ENCODE results near the gene RUNX3. TPM values are rescaled to one million over a fixed set of nuclear protein-coding genes. Genes with fewer than 3 reads are reported as not detected.

RUNX3 gene
- total RNA-seq, 1 experiment from 2014 or later, result 1.5 TPM

GRCh38 chr1:24931468-24932231 is 1.6 kb upstream of the RUNX3 start (continued):
- no peak for TF ChIP-seq ZNF232 (CRISPR knock-in tag; IDR thresholded peaks at IDR 0.05)
- TF ChIP-seq PRDM15 (CRISPR knock-in tag; IDR thresholded peaks at IDR 0.05), result no peak; the same call in 1 of the 2 replicates
- no peak for TF ChIP-seq ATF1 (CRISPR knock-in tag; IDR thresholded peaks at IDR 0.05)
- peak; percentile 17; the same call in 1 of the 2 replicates for TF ChIP-seq ETV6 (CRISPR knock-in tag; IDR thresholded peaks at IDR 0.05)
- no peak for TF ChIP-seq IRF2 (CRISPR knock-in tag; IDR thresholded peaks at IDR 0.05; ENCODE audit: borderline replicate concordance, low read depth)
- TF ChIP-seq E2F4 (CRISPR knock-in tag; IDR thresholded peaks at IDR 0.05; ENCODE audit: borderline replicate concordance, low read depth), result no peak
- peak; percentile 55; the same call in 1 of the 2 replicates for TF ChIP-seq RELA (CRISPR knock-in tag; IDR thresholded peaks at IDR 0.05; ENCODE audit: borderline replicate concordance)
- TF ChIP-seq TEAD1 (CRISPR knock-in tag; IDR thresholded peaks at IDR 0.05), result peak; percentile 86
- no peak for TF ChIP-seq FOXJ3 (CRISPR knock-in tag; IDR thresholded peaks at IDR 0.05; ENCODE audit: borderline replicate concordance)
- TF ChIP-seq NFATC4 (CRISPR knock-in tag; IDR thresholded peaks at IDR 0.05), result no peak
- no peak for TF ChIP-seq MLX (CRISPR knock-in tag; IDR thresholded peaks at IDR 0.05)
- TF ChIP-seq CTCF (IDR thresholded peaks at IDR 0.05), result no peak
- TF ChIP-seq TCF7 (CRISPR knock-in tag; IDR thresholded peaks at IDR 0.05; ENCODE audit: low read depth), result no peak
- TF ChIP-seq FOXK1 (CRISPR knock-in tag; IDR thresholded peaks at IDR 0.05), result peak; percentile 44; the same call in 1 of the 2 replicates
- TF ChIP-seq ZNF138 (CRISPR knock-in tag; conservative IDR thresholded peaks at IDR 0.05), result no peak
- peak; percentile 84; the same call in 1 of the 2 replicates for TF ChIP-seq SMAD4 (CRISPR knock-in tag; IDR thresholded peaks at IDR 0.05)
- no peak for TF ChIP-seq STAT6 (CRISPR knock-in tag; conservative IDR thresholded peaks at IDR 0.05; ENCODE audit: low read depth)
- no peak for TF ChIP-seq HMGXB4 (CRISPR knock-in tag; IDR thresholded peaks at IDR 0.05)
- TF ChIP-seq FOXP4 (CRISPR knock-in tag; IDR thresholded peaks at IDR 0.05), result peak; percentile 87
- peak; percentile 51 for TF ChIP-seq E2F5 (CRISPR knock-in tag; IDR thresholded peaks at IDR 0.05)
- 0 out of 2 replicates have a peak, but pooled peaks have one; percentile 67 for TF ChIP-seq USF1 (CRISPR knock-in tag; IDR thresholded peaks at IDR 0.05)
- peak; percentile 44; the same call in 1 of the 2 replicates for TF ChIP-seq NR2C2 (CRISPR knock-in tag; IDR thresholded peaks at IDR 0.05)

All from WTC11 (cell line).